ENCODE measurements around the gene AK9.

GRCh38 chr6:109706513-109706912 lies 15.5 kb upstream of the AK9 start:
- no peak for TF ChIP-seq CTCF (conservative IDR thresholded peaks at IDR 0.05; ENCODE audit: low read depth, low read length)
- no peak for TF ChIP-seq EZH2 (IDR thresholded peaks at IDR 0.05; ENCODE audit: low read length, unreplicated experiment)
- TF ChIP-seq EZH2phosphoT487 (IDR thresholded peaks at IDR 0.05; ENCODE audit: borderline replicate concordance, low read length) = no peak

Measured in PC-3 (cell line).